A549 treated with AZD9567 at 1 μM for 4 hours (cell line): ENCODE data around the gene DDOST. TPM values are rescaled to one million over a fixed set of nuclear protein-coding genes. Genes with fewer than 3 reads are reported as not detected.

Source experiments
- total RNA-seq: library from RNA; stranded (reverse); fragments of 200-300 nt; extraction: Qiagen RNA extraction; gene quantifications from 5 replicates; pipeline ENCODE4 v1.2.3, GENCODE V29; 2022; ENCODE audit not compliant: insufficient read depth

The DDOST gene
- total RNA-seq: 155 to 210 TPM (median 208 TPM) in 5 replicates

DNA sequence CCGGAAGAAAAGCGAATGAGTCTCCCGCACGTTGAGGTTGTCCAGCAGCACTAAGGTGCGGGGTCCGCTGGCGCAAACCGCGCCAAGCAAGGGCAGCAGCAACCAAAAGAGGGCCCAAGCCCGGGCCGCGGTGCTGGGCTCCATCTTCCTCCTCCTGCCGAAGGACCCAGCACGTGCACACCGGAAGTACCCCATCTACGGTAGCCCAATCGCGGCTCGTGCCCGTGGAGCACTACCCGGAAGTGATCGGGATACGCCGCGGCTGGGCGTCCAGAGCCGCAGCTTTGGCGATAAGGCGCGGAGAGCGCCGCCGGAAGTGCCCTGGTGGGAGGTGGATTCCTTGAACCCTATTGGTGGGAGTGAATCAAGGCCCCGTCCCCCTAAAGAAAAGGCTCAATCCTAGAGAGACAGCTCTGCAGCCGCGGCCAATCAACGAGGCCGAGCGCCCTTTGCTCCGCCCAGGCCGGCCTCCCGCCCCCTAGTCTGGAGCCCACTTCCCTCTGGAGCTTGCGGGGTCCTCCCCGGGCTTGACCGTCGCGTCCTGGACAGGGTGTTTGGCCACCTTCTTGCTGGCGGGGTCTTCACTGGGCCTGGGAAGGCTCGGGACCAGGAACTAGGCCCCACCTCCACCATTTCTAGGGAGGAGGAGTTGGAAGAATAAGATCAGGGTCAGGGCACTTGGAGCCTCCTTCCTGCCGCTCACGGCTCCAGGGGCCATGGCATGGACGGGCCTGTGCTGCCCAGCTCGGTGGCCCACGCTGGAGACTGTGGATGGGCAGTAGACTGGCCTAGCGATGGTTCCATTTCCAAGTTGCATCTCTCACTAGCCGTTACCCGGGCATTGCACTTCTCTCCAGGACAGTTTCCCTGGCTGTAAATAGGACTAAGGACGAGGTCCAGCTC, at the start of gene DDOST:
Gene DDOST, minus strand, starts transcription at position 163 of the 903 bp plus-strand sequence. Its CDS starts 19 bp downstream, at position 144.

DNA sequence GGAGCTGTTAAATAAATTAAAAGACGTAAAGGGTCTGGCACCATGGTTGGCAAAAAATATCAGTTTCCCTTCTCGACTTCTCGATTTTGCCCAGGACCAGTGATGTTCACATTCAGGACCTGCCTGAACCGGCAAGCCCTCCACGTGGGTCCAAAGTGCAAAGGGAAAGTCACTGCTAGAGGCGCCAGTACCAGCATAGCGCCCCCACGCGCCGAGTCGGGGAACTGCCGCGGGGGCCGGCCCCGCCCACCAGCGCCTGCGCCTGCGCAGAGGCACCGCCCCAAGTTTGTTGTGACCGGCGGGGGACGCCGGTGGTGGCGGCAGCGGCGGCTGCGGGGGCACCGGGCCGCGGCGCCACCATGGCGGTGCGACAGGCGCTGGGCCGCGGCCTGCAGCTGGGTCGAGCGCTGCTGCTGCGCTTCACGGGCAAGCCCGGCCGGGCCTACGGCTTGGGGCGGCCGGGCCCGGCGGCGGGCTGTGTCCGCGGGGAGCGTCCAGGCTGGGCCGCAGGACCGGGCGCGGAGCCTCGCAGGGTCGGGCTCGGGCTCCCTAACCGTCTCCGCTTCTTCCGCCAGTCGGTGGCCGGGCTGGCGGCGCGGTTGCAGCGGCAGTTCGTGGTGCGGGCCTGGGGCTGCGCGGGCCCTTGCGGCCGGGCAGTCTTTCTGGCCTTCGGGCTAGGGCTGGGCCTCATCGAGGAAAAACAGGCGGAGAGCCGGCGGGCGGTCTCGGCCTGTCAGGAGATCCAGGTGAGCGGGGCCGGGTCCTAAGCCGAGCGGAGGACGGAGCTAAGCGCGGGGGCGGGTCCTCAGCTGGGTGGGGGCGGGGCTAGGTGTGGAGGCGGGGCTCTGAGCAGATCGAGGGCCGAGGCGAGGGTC, 27.7 kb downstream of the DDOST start, which contains the start of gene PINK1:
Gene PINK1, plus strand, starts transcription at position 269 of the 875 bp plus-strand sequence. Its CDS starts 91 bp downstream, at position 360.

Other genes starting within 250 kb of the DDOST start
- gene CAMK2N1, start 175.2 kb downstream of the DDOST start, total RNA-seq: 38.0 to 57.0 TPM (median 51.5 TPM) in 5 replicates
- gene MUL1, start 153.2 kb downstream of the DDOST start, total RNA-seq: 36.7 to 45.3 TPM (median 44.1 TPM) in 5 replicates
- 2.3 to 4.9 TPM (median 3.7 TPM) in 5 replicates for gene FAM43B, start 108.8 kb downstream of the DDOST start, total RNA-seq
- 30.8 to 42.7 TPM (median 31.5 TPM) in 5 replicates for gene CDA, start 72.3 kb downstream of the DDOST start, total RNA-seq
- gene PINK1, start 27.9 kb downstream of the DDOST start, total RNA-seq: 29.8 to 34.3 TPM (median 33.5 TPM) in 5 replicates
- gene KIF17, start 56.6 kb upstream of the DDOST start, total RNA-seq: 1.3 to 1.8 TPM (median 1.5 TPM) in 4 of 5 replicates, not detected in the other
- gene SH2D5, start 71.3 kb upstream of the DDOST start, total RNA-seq: 11.4 to 16.7 TPM (median 14.2 TPM) in 5 replicates
- gene HP1BP3, start 125.9 kb upstream of the DDOST start, total RNA-seq: 99.3 to 126 TPM (median 123 TPM) in 5 replicates